Activated naive CD4-positive, alpha-beta T cell treated with anti-CD3 and anti-CD28 coated beads, Interleukin-2, amount 50 U/mL, for 24 hours (primary cell): ENCODE results near the gene ATP5ME.
A peak's percentile ranks its signal among the peaks of the same experiment; 100 is the strongest.

ENCODE experiments used
- H3K27ac Mint-ChIP-seq: one replicate; pipeline ENCODE4 v1.8.0; 2021; ENCODE audit warnings: mild to moderate bottlenecking, mixed read lengths
- H3K27me3 Mint-ChIP-seq: one replicate; pipeline ENCODE4 v1.8.0; 2021; ENCODE audit warnings: mixed read lengths
- H3K36me3 Mint-ChIP-seq: one replicate; pipeline ENCODE4 v1.8.0; 2021; ENCODE audit warnings: mixed read lengths
- H3K4me1 Mint-ChIP-seq: one replicate; pipeline ENCODE4 v1.8.0; 2021; ENCODE audit warnings: mixed read lengths
- H3K4me3 Mint-ChIP-seq: one replicate; pipeline ENCODE4 v1.8.0; 2021; ENCODE audit warnings: mild to moderate bottlenecking, mixed read lengths
- H3K9me3 Mint-ChIP-seq: one replicate; pipeline ENCODE4 v1.8.0; 2021; ENCODE audit warnings: mixed read lengths

Gene ATP5ME

DNA sequence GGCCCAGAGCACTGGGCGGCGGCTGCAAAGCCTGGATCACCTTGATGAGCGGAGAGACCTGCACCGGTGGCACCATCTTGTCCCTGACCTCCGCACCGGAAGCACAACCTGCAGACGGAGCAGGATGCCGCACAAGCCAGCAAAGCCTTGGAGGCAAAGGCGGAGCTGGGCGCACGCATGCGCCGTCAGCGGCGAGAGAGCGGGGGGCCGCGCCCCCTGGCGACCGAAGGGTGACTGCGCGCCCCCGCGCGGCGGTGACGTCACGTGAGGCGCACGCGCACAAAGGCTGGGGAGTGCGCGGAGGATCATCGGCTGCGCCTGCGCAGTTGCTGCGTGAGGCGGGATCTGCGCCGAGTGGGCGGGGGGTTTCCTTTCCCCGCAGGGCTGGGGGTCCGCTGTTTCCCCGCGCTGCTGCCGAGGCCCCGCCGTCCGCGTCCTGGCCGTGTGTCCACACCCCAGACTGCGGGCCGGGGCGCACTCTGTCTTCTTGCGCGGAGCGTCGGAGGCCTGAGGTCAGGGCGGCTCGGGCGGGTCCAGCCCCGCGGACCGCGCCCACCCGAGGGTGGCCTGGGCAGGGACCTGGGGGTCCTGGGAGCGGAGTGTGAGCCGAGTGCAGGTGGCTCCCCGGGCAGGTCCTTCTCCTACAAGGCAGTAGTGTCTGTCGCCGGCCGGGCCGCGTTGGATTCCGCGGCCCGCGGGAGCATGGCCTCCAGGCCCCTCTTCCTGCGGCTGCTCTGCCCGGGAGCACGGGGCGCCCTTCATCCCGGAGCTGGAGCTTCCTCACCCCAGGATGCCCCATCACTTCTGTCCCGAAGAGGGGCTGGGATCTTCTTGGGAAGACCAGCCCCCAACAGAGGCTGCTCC, at the start of gene ATP5ME, which contains the start of gene MYL5:
TSS of gene ATP5ME (minus strand) at position 105 of the 864 bp plus-strand sequence. CDS start at position 76, 29 bp downstream.
TSS of gene MYL5 (plus strand) at position 371 of the 864 bp plus-strand sequence. CDS start 3,485 bp downstream, outside the sequence.
- no peaks in the 10 kb centered on the region for H3K27me3 Mint-ChIP-seq

GRCh38 chr4:722851-723360, 48.8 kb upstream of the ATP5ME start:
- Mint-ChIP-seq H3K4me3 (no peak overlapping the region), H3K9me3 (no peaks in the 10 kb centered on the region), H3K27ac (no peak overlapping the region), H3K36me3 (no peaks in the 10 kb centered on the region), H3K4me1 (peaks cover 23% of the 10 kb centered on the region), H3K27me3 (no peaks in the 10 kb centered on the region)

More for the DNA sequence above, at the start of gene ATP5ME, which contains the start of gene MYL5:
- Mint-ChIP-seq H3K4me3 (peak within 1 kb of the TSS; percentile 88), H3K9me3 (no peaks in the 10 kb centered on the region), H3K36me3 (peaks cover 4% of the 10 kb centered on the region), H3K4me1 (peaks cover 5% of the 10 kb centered on the region), H3K27ac (peak within 1 kb of the TSS; percentile 92)

- H3K36me3 Mint-ChIP-seq, result no peaks in the 10 kb centered on the region
Measured at GRCh38 chr4:722169-722725, 48.2 kb upstream of the ATP5ME start.

DNA sequence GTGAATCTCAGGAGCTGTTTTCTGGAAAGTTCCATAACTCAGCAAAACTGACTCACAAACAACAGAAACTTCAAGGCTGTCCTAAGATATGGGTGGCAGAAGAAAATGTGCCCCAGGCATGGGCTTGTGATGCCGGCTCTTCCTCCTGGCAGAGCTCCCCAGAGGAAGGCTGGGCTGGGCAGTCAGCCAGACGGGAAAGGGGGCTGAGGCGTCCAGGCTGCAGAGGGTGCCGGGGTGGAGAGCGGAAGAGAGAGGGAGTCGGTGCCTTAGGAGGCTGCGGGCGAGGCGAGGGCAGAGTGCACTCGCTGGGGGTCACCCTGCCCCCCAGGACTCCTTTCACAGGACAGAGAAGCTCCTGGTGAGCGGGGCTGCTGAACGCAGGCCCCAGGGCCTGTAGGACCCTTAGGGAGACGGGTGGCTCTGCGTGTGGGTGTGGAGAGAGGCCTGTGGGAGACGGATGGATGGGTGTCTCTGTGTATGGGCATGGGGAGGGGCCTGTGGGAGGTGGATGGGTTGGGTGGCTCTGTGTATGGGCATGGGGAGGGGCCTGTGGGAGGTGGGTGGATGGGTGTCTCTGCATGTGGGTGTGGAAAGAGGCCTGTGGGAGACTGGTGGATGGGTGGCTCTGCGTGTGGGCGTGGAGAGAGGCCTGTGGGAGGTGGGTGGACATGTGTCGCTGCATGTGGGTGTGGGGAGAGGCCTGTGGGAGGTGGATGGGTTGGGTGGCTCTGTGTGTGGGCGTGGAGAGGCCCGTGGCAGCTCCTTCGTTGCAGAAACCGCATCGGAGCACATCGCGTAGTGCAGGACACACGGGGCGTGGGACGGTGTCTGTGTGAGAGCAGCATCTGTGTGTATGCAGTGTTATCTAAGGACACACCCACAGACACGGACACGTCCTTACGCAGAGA, 47.4 kb upstream of the ATP5ME start:
- Mint-ChIP-seq H3K27me3 (no peaks in the 10 kb centered on the region), H3K27ac (no peak overlapping the region), H3K9me3 (no peaks in the 10 kb centered on the region), H3K4me1 (peaks cover 27% of the 10 kb centered on the region), H3K36me3 (no peaks in the 10 kb centered on the region), H3K4me3 (no peak overlapping the region)

More at GRCh38 chr4:722169-722725, 48.2 kb upstream of the ATP5ME start:
- no peak overlapping the region for H3K4me3 Mint-ChIP-seq
- H3K4me1 Mint-ChIP-seq, result peaks cover 24% of the 10 kb centered on the region
- H3K27ac Mint-ChIP-seq, result no peak overlapping the region
- no peaks in the 10 kb centered on the region for H3K27me3 Mint-ChIP-seq
- H3K9me3 Mint-ChIP-seq, result no peaks in the 10 kb centered on the region

DNA sequence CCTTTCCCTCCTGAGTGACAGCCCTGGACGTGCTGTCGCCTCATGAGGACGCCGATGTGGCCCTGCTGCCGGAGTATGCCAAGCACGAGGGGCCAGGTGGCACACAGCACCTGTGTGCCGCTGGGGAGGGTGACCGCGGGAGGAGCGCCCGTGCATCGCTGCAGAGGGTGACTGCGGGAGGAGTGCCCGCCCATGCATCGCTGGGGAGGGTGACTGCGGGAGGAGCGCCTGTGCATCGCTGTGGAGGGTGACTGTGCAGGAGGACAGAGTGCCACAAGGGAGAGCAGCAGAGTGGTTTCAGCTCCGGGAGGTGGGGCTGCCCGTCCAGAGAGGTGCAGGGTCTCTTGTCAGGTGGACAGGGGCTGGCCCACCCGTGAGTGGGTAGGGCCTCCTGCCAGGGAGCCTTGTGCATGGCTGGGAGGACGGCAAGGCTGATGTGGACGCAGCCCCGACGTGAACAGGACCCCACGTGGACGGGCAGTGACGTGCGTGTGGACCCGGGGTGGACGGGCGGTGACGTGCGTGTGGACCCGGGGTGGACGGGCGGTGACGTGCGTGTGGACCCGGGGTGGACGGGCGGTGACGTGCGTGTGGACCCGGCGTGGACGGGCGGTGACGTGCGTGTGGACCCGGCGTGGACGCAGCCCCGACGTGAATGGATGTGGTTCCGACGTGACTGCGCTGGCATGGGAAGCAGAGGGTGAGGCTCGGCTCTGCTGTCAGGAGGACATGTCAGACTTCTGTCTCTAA, 46.2 kb upstream of the ATP5ME start:
- Mint-ChIP-seq H3K36me3 (no peaks in the 10 kb centered on the region), H3K4me3 (no peak overlapping the region), H3K27ac (no peak overlapping the region), H3K4me1 (peaks cover 29% of the 10 kb centered on the region), H3K9me3 (no peaks in the 10 kb centered on the region), H3K27me3 (no peaks in the 10 kb centered on the region)

- Mint-ChIP-seq H3K27me3 (no peaks in the 10 kb centered on the region), H3K4me3 (no peak overlapping the region), H3K9me3 (no peaks in the 10 kb centered on the region), H3K4me1 (peaks cover 24% of the 10 kb centered on the region), H3K27ac (no peak overlapping the region), H3K36me3 (no peaks in the 10 kb centered on the region)
Measured at GRCh38 chr4:718460-718859, 44.4 kb upstream of the ATP5ME start.

GRCh38 chr4:717601-718320, 43.7 kb upstream of the ATP5ME start:
- Mint-ChIP-seq H3K9me3 (no peaks in the 10 kb centered on the region), H3K4me1 (peaks cover 24% of the 10 kb centered on the region), H3K36me3 (no peaks in the 10 kb centered on the region), H3K27me3 (no peaks in the 10 kb centered on the region), H3K27ac (no peak overlapping the region), H3K4me3 (no peak overlapping the region)

- peaks cover 41% of the 10 kb centered on the region for H3K4me1 Mint-ChIP-seq
- no peaks in the 10 kb centered on the region for H3K9me3 Mint-ChIP-seq
- no peak overlapping the region for H3K27ac Mint-ChIP-seq
- H3K36me3 Mint-ChIP-seq, result no peaks in the 10 kb centered on the region
- H3K4me3 Mint-ChIP-seq, result no peak overlapping the region
- no peaks in the 10 kb centered on the region for H3K27me3 Mint-ChIP-seq
Measured at GRCh38 chr4:714087-714486, 40.0 kb upstream of the ATP5ME start.

DNA sequence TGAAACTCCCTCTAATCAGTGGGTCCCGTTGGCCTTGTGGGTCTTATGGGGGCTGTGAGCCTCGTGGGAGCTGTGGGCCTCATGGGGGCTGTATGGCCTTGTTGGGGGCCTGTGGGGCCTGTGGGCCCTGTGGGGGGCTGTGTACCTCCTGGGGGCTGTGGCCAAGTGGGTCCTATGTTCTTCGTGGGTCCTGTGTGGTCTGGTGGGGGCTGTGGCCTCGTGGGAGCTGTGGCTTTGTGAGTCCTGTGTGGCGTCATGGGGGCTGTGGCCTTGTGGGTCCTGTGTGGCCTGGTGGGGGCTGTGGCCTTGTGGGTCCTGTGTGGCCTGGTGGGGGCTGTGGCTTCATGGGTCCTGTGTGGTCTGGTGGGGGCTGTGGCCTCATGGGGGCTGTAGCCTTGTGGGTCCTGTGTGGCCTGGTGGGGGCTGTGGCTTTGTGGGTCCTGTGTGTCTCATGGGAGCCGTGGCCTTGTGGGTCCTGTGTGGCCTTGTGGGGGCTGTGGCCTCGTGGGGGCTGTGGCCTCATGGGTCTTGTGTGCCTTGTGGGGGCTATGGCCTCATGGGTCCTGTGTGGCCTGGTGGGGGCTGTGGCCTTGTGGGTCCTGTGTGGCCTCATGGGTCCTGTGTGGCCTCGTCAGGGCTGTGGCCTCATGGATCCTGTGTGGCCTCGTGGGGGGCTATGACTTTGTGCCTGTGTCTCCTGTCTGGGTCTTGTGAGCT, 39.0 kb upstream of the ATP5ME start:
- Mint-ChIP-seq H3K27ac (no peak overlapping the region), H3K4me1 (peaks cover 49% of the 10 kb centered on the region), H3K36me3 (no peaks in the 10 kb centered on the region), H3K4me3 (no peak overlapping the region), H3K27me3 (no peaks in the 10 kb centered on the region), H3K9me3 (no peaks in the 10 kb centered on the region)

- Mint-ChIP-seq H3K9me3 (no peaks in the 10 kb centered on the region), H3K4me3 (no peak overlapping the region), H3K27ac (no peak overlapping the region), H3K36me3 (no peaks in the 10 kb centered on the region), H3K4me1 (peaks cover 42% of the 10 kb centered on the region), H3K27me3 (no peaks in the 10 kb centered on the region)
Measured at GRCh38 chr4:712093-712492, 38.0 kb upstream of the ATP5ME start.

DNA sequence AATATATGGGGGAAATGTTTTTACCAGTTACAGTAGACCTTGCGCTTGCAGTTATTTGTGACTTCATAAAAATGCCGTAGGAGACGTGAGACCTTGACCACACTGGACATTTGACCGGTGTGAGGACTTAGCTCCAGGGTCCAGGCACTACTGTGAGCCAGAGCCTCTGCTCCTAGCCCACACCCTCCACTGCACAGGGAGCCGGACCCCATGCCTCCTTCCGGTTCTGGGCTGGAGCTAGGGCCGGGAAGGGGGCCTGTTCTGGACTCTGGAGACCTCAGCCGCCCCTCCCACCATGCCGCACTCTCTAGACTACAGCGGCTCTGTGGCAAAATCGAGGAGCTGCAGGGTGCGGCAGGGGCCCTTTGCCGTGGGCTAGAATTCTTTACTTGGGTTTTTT, 36.8 kb upstream of the ATP5ME start:
- no peak overlapping the region for H3K4me3 Mint-ChIP-seq
- peaks cover 38% of the 10 kb centered on the region for H3K4me1 Mint-ChIP-seq
- H3K27me3 Mint-ChIP-seq, result no peaks in the 10 kb centered on the region
- H3K9me3 Mint-ChIP-seq, result no peaks in the 10 kb centered on the region
- H3K36me3 Mint-ChIP-seq, result no peaks in the 10 kb centered on the region
- no peak overlapping the region for H3K27ac Mint-ChIP-seq

GRCh38 chr4:710116-710515, 36.0 kb upstream of the ATP5ME start:
- no peaks in the 10 kb centered on the region for H3K9me3 Mint-ChIP-seq
- no peaks in the 10 kb centered on the region for H3K27me3 Mint-ChIP-seq
- H3K4me1 Mint-ChIP-seq, result peaks cover 35% of the 10 kb centered on the region
- no peak overlapping the region for H3K4me3 Mint-ChIP-seq
- no peaks in the 10 kb centered on the region for H3K36me3 Mint-ChIP-seq
- peak overlapping the region; percentile 77 for H3K27ac Mint-ChIP-seq

DNA sequence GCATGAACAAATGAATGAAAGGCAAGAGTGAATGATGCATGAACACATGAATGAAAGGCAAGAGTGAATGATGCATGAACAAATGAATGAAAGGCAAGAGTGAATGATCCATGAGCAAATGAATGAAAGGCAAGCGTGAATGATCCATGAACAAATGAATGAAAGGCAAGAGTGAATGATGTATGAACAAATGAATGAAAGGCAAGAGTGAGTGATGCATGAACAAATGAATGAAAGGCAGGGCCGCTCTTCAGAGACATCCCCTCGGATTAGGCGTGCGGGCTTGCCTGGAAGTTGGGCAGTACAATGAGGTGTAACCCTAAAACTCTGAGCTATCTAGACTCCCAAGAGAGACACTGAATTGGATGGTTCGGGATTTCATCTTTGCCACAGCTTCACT, 35.3 kb upstream of the ATP5ME start:
- H3K27me3 Mint-ChIP-seq, result no peaks in the 10 kb centered on the region
- H3K27ac Mint-ChIP-seq, result no peak overlapping the region
- H3K4me3 Mint-ChIP-seq, result no peak overlapping the region
- H3K9me3 Mint-ChIP-seq, result no peaks in the 10 kb centered on the region
- peaks cover 30% of the 10 kb centered on the region for H3K4me1 Mint-ChIP-seq
- no peaks in the 10 kb centered on the region for H3K36me3 Mint-ChIP-seq

DNA sequence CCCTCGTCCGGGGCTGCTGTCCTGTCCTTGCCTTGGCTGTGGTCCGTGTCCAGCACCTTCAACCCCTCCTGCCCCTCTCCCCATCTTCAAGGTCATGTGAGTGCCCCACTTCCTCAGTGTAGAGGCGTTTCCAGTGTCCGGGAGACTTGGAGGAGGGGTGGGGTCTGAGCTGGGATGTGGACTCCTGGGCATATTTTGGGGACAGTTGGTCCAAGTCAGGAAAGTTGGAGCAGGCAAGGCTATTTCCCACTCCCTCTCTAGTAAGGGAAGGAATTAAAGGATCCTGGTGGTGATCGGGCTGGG, 34.5 kb upstream of the ATP5ME start:
- H3K9me3 Mint-ChIP-seq, result no peaks in the 10 kb centered on the region
- no peaks in the 10 kb centered on the region for H3K36me3 Mint-ChIP-seq
- H3K27me3 Mint-ChIP-seq, result no peaks in the 10 kb centered on the region
- H3K4me3 Mint-ChIP-seq, result peak overlapping the region; percentile 3
- H3K27ac Mint-ChIP-seq, result no peak overlapping the region
- H3K4me1 Mint-ChIP-seq, result peaks cover 29% of the 10 kb centered on the region
